Transverse colon (tissue), 4 donors: Measurements from ENCODE around the gene TSPAN31.

Experiments
- CTCF ChIP-seq, 5 experiments: fragments of 200-600 bp in 3 of 5; fragments of 450-650 bp in 2 of 5; sonication (generic) in 3 of 5; IDR thresholded peaks; 1 replicate in 2 of 5; 2 replicates in 3 of 5; pipeline ENCODE4 v1.5.1; 2016 to 2017; ENCODE audit warnings: antibody characterized with exemption in 5 of 5, inconsistent platforms in 3 of 5, mild to moderate bottlenecking in 2 of 5, moderate library complexity in 1 of 5
- EP300 ChIP-seq: sonication (generic); formaldehyde crosslinking; IDR thresholded peaks from one replicate; pipeline ENCODE4 v1.6.1; 2017; ENCODE audit warnings: antibody characterized with exemption, low read depth
- POLR2A ChIP-seq: fragments of 450-650 bp; IDR thresholded peaks from one replicate; pipeline ENCODE4 v1.6.1; 2016; ENCODE audit warnings: antibody characterized with exemption, mild to moderate bottlenecking, moderate library complexity
- POLR2AphosphoS5 ChIP-seq, 3 donors: sonication (generic); formaldehyde crosslinking; IDR thresholded peaks; one replicate each; pipeline ENCODE4 v1.6.1; 2016; ENCODE audit warnings: antibody characterized with exemption in 3 of 3

DNA sequence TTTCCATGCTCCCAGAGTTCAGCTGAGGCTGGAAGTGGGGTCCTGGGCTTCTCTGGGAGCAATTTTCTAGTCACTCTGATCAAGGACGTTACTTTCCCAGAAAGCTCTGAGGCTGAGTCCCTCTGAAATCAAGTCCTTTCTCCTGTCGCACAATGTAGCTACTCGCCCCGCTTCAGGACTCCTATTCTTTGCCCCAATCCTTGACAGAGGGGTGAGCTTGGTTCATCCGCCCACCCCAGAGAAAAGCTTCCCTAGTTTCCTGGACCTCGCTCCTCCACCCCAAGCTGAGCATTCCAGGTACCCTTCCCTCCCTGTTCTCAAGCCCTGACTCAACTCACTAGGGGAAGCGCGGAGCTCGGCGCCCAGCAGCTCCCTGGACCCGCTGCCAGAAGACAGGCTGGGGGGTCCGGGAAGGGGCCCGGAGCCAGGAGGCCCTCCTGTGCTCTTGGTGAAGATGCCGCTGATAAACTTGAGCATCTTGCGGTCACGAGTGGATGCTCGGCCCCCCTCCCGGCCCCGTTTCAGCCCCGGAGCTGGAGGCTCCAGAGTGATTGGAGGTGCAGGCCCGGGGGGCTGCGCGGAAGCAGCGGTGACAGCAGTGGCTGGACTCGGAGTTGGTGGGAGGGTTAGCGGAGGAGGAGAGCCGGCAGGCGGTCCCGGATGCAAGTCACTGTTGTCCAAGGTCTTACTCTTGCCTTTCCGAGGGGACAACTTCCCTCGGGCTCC is 7.9 kb upstream of the TSPAN31 start:
- TF ChIP-seq CTCF (IDR thresholded peaks at IDR 0.05) = no peak
- no peak for TF ChIP-seq POLR2A
- no peak for TF ChIP-seq EP300
- TF ChIP-seq POLR2AphosphoS5 (IDR thresholded peaks at IDR 0.05) = no peak
